ENCODE data around the gene IGDCC3.

Gene IGDCC3

DNA sequence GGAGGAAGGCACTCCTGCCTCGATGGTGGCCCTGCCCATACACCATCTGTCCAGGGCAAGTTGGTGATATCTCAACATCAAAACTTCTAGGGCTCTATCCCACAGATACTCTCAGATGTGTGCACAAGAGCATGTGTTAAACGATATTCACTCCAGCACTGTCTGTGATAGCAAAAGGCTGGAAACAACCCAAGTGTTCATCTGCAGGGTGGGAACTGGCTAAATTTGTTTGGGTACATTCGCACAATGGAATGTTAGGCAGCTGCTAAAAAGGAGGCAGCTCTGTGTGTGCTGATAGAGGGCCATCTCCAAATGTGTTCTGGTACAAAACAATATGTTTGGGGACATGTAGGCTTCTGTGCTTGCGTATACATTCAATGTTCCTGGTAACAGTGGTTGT, 25.2 kb upstream of the IGDCC3 start:
- no peak for TF ChIP-seq CTCF (IDR thresholded peaks at IDR 0.05)

DNA sequence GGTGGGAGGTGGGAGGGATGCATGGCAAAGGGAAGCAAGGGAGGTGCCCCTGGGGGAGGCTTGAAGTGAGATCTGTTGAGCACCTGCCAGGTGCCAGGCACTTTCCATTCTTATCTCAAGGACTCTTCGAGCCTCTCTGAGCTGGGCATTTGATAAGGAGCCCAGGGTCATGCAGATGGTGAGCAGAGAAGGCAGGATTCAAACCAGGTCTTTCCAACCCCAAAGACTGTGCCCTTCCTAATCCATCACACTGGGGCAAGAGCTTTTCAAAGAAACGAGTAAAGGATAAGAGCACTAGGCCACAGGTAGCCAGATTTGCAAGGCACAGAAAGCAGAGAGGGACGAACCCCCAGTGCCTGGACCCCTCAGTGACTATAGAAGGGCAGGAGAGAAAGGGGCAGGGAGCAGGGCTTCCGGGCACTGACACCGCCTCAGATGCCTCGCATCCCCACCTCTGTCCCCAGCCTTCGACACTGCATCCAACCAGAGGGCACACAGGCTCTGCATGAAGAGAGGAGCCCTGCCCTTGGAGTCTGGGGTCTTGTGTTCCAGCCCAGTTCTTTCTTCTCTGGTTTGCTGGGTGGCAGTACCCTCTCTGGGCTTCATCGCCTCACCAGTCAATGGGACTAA, 23.9 kb upstream of the IGDCC3 start:
- no peak for TF ChIP-seq CTCF (IDR thresholded peaks at IDR 0.05)

- peak; percentile 80 for TF ChIP-seq CTCF (IDR thresholded peaks at IDR 0.05)
Observed at GRCh38 chr15:65400760-65401610, 23.2 kb upstream of the IGDCC3 start.

GRCh38 chr15:65399997-65400396, 22.2 kb upstream of the IGDCC3 start:
- no peak for TF ChIP-seq CTCF (IDR thresholded peaks at IDR 0.05)

- TF ChIP-seq CTCF (IDR thresholded peaks at IDR 0.05): no peak
Observed at GRCh38 chr15:65399001-65399706, 21.4 kb upstream of the IGDCC3 start.

DNA sequence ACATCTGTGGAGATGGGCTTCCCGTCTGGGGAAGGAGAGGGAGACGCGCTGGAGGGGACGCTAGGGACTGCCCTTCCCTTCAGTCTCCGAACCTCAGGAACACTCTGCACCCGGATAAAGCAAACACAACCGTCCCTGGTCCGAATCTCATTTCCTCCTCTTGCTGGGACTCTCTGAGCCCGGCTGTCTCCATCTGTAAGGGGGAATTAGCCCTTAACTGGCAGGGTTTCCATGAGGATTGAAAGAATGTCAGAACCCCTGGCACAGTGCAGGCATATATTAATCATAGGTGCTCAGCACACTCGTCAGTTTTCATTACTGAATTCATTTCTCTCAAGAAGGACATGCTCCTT, 19.1 kb upstream of the IGDCC3 start:
- TF ChIP-seq CTCF (IDR thresholded peaks at IDR 0.05): no peak

DNA sequence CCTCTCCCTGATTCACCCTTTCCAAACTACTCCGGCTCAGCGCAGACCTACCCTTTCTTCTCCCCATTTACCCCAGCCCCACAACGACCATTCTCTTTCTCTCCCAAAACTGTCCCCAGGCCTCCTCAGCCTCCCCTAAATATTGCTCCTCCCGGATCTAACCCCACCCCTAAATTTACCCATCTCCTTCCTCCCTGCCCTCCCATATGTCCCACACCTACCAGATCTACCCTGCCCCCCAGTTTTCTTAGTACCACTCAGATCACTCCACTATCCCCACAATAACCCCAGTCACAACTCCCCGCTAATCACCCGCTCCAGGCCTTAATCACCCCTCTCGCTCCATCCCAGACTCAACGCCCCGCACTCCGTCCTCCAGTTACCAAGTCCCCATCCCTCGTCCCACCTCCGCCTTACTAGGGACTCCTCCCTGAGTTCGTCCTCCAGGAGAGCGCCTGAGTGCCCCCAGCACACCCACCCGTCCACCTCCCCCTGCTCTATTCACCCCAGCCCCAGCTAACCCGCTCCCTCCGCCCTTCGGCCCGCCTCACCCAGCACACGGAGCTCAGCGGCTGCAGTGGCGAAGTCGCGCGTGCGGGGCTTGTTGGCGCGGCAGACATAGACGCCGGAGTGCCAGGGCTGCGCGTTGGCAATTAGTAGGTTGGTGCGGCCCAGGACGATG, 18.6 kb upstream of the IGDCC3 start:
- TF ChIP-seq CTCF (IDR thresholded peaks at IDR 0.05): no peak
